Measurements from ENCODE around the gene REC8.

REC8 gene

DNA sequence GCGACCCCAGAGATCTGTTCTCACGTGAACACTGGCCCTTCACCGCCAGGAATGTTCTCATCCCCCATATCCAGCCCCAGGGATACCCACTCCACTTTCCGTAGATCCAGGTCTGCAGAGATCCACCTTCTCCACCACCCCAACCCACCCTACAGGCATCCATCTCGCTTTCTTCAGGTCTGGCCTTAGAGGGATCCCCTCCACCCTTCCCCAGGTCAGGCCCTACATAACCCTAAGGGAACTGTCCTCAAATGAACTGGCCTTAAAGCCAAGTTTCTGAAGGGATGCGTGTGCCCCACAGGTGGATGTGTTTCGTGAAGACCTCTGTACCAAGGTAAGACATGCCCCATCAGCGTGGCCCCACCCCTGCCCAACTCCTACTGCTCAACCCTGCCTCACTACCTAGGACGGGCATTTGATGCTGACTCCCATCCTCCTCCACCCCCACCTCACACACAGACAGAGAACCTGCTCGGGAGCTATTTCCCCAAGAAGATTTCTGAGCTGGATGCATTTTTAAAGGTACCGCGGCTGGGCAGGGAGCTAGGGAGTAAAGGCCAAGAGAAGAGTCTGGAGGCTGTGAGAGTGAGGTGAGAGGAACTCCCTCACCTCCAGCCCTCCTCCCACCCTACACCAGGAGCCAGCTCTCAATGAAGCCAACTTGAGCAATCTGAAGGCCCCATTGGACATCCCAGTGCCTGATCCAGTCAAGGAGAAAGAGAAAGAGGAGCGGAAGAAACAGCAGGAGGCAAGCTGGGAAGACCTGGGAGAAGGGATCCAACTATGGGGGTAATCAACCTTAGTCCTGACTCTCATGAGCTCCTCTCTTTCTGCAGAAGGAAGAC lies 35.0 kb upstream of the REC8 start:
- Mint-ChIP-seq H3K36me3 (ENCODE audit: low read depth) (peaks cover 24% of the 10 kb centered on the region), H3K9me3 (no peaks in the 10 kb centered on the region), H3K4me1 (peaks cover 45% of the 10 kb centered on the region), H3K4me3 (peak overlapping the region; percentile 82 to 89 (median 86)), H3K27me3 (ENCODE audit: low read depth) (peaks cover 3% of the 10 kb centered on the region), H3K27ac (peak overlapping the region; percentile 27 to 82 (median 50))
- TF ChIP-seq CTCF (IDR thresholded peaks at IDR 0.05; ENCODE audit: unreplicated experiment in 3 of 3) = no peak

DNA sequence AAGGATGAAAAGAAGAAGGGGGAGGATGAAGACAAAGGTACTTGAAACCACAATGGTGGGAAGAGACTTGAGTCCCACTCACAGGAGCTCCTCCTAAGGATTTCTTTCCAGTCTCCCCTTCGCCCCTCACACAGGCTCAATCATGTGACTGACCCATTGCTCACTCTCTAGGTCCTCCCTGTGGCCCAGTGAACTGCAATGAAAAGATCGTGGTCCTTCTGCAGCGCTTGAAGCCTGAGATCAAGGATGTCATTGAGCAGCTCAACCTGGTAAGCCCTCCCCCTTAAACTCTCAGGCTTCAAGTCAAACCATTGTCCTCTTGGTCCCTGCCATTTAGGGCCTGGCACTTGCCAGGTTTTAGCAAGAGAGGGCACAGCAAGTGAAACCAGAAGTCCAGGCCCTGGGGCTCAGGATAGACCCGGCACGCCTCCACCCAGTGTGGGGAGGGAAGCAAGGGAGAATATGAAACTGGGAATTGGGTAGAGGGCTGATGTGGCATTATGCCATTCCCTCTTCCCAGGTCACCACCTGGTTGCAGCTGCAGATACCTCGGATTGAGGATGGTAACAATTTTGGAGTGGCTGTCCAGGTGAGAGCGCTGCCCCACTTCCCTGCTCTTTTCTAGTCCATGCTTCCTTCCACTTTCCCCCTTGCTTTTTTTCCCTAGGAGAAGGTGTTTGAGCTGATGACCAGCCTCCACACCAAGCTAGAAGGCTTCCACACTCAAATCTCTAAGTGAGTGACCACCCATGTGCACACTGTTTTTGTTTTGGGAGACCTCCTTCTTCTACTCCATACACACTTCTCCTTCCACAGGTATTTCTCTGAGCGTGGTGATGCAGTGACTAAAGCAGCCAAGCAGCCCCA lies 34.1 kb upstream of the REC8 start:
- Mint-ChIP-seq H3K36me3 (ENCODE audit: low read depth) (peaks cover 24% of the 10 kb centered on the region), H3K27me3 (ENCODE audit: low read depth) (peaks cover 3% of the 10 kb centered on the region), H3K27ac (peak overlapping the region in 2 of 3 experiments; percentile 27 to 50), H3K4me1 (peaks cover 39% of the 10 kb centered on the region), H3K4me3 (peak overlapping the region; percentile 86 to 98 (median 89)), H3K9me3 (no peaks in the 10 kb centered on the region)
- TF ChIP-seq CTCF (IDR thresholded peaks at IDR 0.05; ENCODE audit: unreplicated experiment in 3 of 3) = no peak

DNA sequence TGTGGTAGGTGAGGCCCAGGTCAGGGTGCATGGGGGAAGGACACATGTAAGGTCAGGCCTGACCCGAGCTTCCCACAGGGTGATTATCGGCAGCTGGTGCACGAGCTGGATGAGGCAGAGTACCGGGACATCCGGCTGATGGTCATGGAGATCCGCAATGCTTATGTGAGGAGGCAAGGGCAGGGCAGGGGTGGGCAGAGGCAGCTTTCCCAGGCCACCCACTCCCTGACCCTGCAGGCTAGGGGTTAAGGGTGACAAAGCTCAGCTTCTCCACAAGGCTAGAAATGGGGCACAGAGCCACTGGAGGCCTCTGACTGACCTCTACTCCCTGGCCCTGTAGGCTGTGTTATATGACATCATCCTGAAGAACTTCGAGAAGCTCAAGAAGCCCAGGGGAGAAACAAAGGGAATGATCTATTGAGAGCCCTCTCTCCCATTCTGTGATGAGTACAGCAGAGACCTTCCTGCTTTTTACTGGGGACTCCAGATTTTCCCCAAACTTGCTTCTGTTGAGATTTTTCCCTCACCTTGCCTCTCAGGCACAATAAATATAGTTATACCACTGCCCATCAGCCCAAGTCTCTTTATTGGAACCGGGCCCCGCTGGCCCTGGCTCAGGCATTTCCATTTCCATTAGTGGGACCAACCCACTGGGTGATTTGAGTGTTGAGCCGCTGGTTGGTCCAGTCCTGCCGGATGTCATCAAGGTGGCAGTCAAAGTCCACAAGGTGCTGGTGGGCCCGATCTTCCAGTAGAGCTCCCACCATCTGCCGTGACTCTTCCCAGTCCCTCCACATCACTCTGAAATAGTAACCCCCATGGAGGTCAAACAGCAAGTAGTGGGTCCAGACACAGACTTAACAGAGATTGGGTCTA lies 33.2 kb upstream of the REC8 start:
- no peak for TF ChIP-seq CTCF (IDR thresholded peaks at IDR 0.05; ENCODE audit: unreplicated experiment in 3 of 3)
- Mint-ChIP-seq H3K27me3 (ENCODE audit: low read depth) (peaks cover 3% of the 10 kb centered on the region), H3K9me3 (no peaks in the 10 kb centered on the region), H3K36me3 (ENCODE audit: low read depth) (peaks cover 24% of the 10 kb centered on the region), H3K4me1 (peaks cover 35% of the 10 kb centered on the region), H3K27ac (peak overlapping the region in 1 of 3 experiments; percentile 21), H3K4me3 (peak overlapping the region; percentile 86 to 98 (median 89))

- Mint-ChIP-seq H3K9me3 (no peaks in the 10 kb centered on the region), H3K36me3 (ENCODE audit: low read depth) (peaks cover 24% of the 10 kb centered on the region), H3K4me1 (peaks cover 35% of the 10 kb centered on the region), H3K4me3 (peak overlapping the region; percentile 86 to 98 (median 89)), H3K27me3 (ENCODE audit: low read depth) (peaks cover 3% of the 10 kb centered on the region), H3K27ac (peak overlapping the region; percentile 7 to 82 (median 17))
- TF ChIP-seq CTCF (IDR thresholded peaks at IDR 0.05; ENCODE audit: unreplicated experiment in 3 of 3) = no peak
These were observed 32.5 kb upstream of the REC8 start for GRCh38 chr14:24139272-24139934.

All from nephron (organoid).